Activated CD4-positive, alpha-beta T cell treated with anti-CD3 and anti-CD28 coated beads, Interleukin-2, Interleukin-4, amounts not matched to agents 100 ng/mL and 50 ng/mL, durations not matched to agents 16 hours and 8 hours (primary cell): ENCODE measurements around the gene MAP1LC3A.
A peak's percentile ranks its signal among the peaks of the same experiment; 100 is the strongest.

ENCODE experiments used
- DNase-seq: peaks from one replicate; pipeline ENCODE4 v3.0.0-alpha.2; 2020; ENCODE audit warnings: low spot score

Gene MAP1LC3A

GRCh38 chr20:34575756-34576155 is 17.2 kb downstream of the MAP1LC3A start:
- no peak for DNase-seq

GRCh38 chr20:34577061-34577460 is 18.5 kb downstream of the MAP1LC3A start:
- no peak for DNase-seq

- no peak for DNase-seq
Observed at GRCh38 chr20:34578025-34578424, 19.5 kb downstream of the MAP1LC3A start.

- DNase-seq, result no peak
Observed at GRCh38 chr20:34578521-34578920, 20.0 kb downstream of the MAP1LC3A start.

- DNase-seq, result no peak
Observed at GRCh38 chr20:34579191-34579978, 20.9 kb downstream of the MAP1LC3A start.

GRCh38 chr20:34579979-34580940 is 21.7 kb downstream of the MAP1LC3A start:
- peak; percentile 28 for DNase-seq

GRCh38 chr20:34581341-34582184 is 23.0 kb downstream of the MAP1LC3A start:
- DNase-seq, result peak; percentile 67

GRCh38 chr20:34582221-34582620 is 23.7 kb downstream of the MAP1LC3A start:
- no peak for DNase-seq

- no peak for DNase-seq
Observed at GRCh38 chr20:34582911-34583310, 24.4 kb downstream of the MAP1LC3A start.

- DNase-seq, result no peak
Observed at GRCh38 chr20:34583544-34583943, 25.0 kb downstream of the MAP1LC3A start.

- no peak for DNase-seq
Observed at GRCh38 chr20:34585019-34585418, 26.5 kb downstream of the MAP1LC3A start.

- no peak for DNase-seq
Observed at GRCh38 chr20:34586488-34587163, 28.1 kb downstream of the MAP1LC3A start.

GRCh38 chr20:34595377-34596184 is 37.1 kb downstream of the MAP1LC3A start:
- no peak for DNase-seq

- no peak for DNase-seq
Observed at GRCh38 chr20:34600892-34601653, 42.6 kb downstream of the MAP1LC3A start.

GRCh38 chr20:34604980-34605788 is 46.7 kb downstream of the MAP1LC3A start:
- DNase-seq, result no peak

GRCh38 chr20:34607066-34607465 is 48.5 kb downstream of the MAP1LC3A start:
- no peak for DNase-seq
